GM18508 (cell line): ENCODE data around the gene KCNK7.

ENCODE experiments used
- ATAC-seq: cut with Tn5 transposase; IDR thresholded peaks from one replicate; pipeline ENCODE4 v1.9.1; 2021; ENCODE audit warnings: moderate number of reproducible peaks; ENCODE audit not compliant: insufficient read depth, unreplicated experiment

The KCNK7 gene

GRCh38 chr11:65559951-65560537 lies 35.6 kb downstream of the KCNK7 start:
- ATAC-seq, result no peak

DNA sequence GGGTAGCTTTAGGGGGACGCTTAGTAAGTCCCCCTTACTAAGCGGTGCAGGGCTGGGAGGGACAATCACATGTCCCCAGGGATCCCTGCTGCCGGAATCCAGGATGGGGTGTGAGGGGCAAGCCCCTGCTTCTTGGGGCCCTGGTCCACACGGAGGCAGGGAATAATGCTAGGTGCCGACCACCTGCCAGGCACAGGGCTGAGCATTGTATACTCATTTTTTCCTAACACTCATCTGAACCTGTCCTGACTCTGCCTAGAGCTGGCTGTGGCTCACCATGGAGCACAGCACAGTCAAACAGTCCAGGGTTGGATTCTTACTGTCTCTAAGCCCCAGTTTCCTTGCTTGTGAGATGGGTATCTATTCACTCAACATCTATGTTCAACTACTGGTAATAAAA lies 36.1 kb downstream of the KCNK7 start:
- no peak for ATAC-seq

DNA sequence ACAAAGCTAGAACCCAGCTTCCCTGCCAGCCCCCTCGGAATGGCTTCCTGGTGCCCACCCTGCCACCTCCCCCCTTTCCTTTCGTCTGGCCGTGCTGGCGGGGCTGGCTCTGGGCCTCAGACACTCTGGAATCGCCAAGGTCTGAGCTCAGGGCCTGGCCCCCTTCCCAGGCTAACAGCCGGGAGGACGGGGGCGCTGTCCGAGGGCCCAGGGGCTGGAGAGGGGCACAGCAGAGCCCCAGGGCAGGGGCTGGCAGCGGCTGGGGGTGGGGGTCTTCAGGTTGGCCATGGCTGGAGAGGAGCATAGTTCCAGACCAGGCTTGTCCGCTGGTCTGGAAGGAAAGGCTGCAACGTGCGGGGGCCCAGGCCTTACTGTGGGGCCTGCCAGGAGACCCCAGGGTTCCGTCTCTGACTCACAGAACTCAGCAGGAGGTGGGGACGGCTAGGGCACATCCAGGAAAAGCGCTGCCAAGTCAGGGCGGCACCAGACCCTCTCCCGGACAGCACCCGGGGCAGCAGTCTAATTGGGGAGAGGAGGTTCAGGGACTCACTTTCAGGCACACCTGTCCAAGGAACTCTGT lies 36.6 kb downstream of the KCNK7 start:
- no peak for ATAC-seq

GRCh38 chr11:65558002-65558929 lies 37.3 kb downstream of the KCNK7 start, which contains the start of gene LTBP3:
Gene LTBP3 (minus strand): TSS chr11:65558359. CDS start chr11:65557959, 400 bp downstream.
- ATAC-seq, result no peak

DNA sequence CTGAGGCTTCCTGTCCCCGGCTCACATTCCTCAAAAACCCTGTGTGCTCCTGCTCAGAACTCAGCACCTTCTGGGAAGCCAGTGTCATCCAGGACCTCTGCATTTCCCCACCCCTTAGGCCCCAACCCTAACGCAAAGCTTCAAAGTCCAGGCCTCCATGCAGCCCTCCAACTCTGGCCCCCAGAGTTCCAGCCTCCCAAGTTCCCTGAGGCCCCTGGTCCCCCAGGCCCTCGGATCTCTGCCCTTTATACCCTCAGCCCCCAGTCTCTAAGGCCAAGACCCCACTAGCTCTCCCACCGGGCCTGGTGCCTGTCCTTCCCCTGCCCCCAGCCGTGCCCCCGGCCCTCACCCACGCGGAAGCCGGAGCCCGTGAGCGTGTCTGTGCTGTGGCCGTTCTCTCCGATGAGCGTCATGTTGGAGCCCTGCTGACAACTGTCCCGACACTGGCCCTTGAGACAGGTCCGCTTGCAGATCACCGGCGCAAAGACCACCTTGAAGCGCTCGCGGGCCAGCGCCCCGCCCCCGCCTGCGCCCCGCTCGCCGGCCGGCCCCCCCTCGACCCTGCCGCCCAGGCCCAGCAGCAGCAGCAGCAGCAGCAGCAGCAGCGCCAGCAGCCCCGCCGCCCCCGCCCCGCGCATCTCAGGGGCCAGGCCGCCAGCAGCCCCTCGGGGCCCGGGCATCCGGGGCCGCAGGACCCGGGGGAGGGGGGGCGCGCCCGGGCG lies 38.2 kb downstream of the KCNK7 start:
- ATAC-seq, result no peak

GRCh38 chr11:65556470-65557279 lies 38.9 kb downstream of the KCNK7 start:
- ATAC-seq, result no peak

DNA sequence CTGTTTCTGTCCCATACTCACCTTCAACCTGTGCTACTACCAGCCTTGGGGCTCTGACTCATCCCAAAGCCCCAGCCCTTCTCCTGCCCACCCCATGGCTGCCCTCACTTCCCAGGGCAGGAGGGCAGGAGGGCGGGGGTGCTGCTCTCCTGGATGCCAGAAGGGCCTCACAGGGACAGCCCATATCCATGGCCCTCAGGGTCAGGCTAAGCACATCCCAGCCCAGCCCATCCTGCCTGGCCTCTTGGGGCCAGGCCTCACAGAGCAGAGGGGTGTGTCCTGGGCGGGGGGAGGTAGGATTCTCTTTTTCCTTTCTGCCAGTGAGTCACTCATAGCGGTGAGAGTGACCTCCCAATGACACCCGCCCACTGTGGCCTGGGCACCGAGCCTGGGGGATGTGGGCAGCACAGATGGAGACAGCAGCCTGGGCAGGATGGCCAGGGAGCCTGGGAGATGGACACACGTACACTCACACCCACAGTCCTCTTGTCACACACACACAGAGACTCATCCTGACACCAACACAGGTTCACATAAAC lies 39.8 kb downstream of the KCNK7 start:
- no peak for ATAC-seq

- no peak for ATAC-seq
These were observed 40.7 kb downstream of the KCNK7 start for GRCh38 chr11:65554842-65555430.

- ATAC-seq, result no peak
These were observed 41.4 kb downstream of the KCNK7 start for GRCh38 chr11:65554057-65554818.

- no peak for ATAC-seq
These were observed 42.1 kb downstream of the KCNK7 start for GRCh38 chr11:65553301-65554001.

DNA sequence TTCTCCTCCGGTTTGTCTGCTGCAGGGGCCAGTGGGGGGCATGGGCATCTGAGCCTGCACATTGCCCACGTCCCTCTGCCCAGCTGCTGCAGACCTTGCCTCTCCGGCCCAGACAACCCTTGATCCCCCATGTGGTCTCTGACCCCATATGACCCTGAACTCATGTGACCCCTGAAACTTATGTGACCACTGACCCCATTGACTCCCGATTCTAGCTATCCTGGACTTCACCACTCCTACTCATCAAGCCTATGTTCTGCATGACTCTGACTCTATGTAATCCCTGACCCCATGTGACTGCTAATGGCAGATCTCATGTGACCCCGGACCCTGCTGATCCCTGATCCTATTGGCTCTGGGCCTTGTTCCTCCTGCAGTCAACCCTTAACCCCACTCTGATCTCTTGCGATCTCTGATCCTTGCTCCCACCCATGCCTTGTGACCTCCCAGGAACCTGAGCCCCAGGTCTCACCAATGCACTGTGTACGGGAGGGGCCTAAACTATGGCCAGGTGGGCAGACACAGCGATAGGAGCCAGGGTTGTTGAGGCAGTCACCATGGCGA lies 43.1 kb downstream of the KCNK7 start:
- ATAC-seq, result no peak

GRCh38 chr11:65551572-65552387 lies 43.8 kb downstream of the KCNK7 start:
- no peak for ATAC-seq

- ATAC-seq, result no peak
These were observed 46.5 kb downstream of the KCNK7 start for GRCh38 chr11:65549096-65549495.

GRCh38 chr11:65548395-65548794 lies 47.2 kb downstream of the KCNK7 start:
- ATAC-seq, result no peak

DNA sequence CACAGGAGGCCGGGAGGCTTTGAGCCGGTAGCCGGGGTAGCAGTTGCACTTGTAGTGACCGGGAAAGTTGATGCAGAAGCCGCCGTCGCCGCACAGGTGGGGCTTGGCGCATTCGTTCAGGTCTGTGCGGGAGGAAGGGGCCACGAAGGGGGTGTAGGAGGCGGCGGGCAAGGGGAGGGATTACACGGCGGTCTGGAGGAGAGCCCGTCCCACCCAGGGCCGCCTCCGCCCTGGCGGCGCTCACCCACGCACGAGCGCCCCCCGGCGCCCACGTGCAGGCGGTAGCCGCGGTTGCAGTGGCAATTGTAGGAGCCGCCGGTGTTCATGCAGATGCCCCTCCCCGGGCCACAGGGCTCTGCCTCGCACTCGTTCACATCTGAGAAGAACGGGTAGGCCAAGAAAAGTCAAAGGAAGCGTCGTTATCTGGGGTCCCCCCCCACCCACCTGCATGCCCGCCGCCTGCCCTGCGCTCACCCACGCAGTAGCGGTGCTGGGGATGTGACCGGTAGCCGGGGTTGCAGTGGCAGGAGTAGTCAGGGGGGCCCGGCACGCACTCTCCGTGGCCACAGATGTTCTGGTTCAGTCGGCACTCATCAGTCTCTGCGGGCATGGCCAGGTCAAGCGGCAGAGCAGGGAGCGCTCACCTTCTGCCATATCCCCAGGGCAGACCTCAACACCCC lies 48.0 kb downstream of the KCNK7 start:
- ATAC-seq, result no peak
